HG02973 (cell line): ENCODE measurements around the gene TMEM238.

ENCODE experiments used
- ATAC-seq: cut with Tn5 transposase; IDR thresholded peaks from one replicate; pipeline ENCODE4 v1.9.1; 2021; ENCODE audit warnings: moderate library complexity; ENCODE audit not compliant: unreplicated experiment

The TMEM238 gene

DNA sequence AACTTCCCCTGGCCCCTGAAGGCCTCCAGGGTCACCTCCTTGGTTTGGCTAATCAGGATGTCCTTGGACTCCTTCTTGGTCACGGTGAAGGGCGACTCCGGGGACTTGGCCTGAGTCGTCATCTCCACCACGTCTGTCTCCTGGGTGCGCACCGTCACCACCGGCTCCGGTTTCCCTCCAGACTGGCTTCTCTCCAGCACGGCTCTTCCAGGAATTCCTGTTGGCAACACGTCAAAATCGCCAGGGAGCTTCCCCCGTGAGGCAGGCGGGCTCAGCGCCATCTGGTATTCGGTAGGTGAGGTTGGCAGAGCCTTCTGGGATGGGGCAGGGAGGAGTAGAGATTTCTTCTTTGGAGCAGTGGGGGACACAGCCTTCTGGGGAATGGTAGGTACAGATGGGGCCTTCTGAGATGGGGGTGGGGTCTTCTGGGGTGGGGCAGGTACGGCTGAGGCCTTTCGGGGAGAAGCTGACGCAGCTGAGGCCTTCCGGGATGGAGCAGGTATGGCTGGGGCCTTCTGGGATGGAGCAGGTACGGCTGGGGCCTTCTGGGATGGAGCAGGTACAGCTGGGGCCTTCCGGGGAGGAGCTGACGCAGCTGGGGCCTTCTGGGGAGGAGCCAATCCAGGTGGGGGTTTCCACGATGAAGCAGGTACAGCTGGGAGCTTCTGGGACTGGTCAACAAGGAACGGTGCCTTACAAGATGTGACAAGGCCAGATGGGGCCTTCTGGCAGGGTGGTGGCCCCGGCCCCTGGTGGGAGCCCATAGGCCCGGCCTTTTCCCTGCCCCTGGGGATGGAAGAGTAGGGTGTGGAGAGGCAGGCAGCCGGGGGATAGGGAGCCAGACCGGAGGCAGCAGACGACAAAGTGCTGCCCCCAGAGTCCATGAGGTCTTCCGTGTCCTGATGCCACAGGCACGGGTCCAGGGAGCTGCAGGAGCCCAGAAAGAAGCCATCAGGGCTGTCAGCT, 24.9 kb downstream of the TMEM238 start:
- no peak for ATAC-seq

DNA sequence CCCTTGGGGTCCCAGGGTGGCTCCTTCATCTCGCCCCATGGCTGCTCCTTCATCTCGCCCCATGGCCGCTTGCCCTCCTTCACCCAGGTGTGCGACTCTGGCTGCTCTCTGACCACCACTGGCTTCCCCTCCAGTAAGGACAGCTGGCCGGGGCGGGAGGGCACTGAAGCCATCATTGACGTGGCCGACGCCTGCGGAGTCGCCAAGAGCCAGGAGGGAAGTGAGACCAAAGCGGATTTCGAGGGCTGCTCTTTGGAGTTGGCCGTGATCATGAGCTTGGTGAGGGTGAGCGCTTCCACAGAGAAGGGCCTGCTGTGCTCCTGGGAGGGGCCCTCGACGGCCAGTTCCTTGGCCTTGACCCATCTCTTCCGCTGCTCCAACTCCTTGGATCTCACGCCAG, 25.6 kb downstream of the TMEM238 start:
- ATAC-seq, result no peak

DNA sequence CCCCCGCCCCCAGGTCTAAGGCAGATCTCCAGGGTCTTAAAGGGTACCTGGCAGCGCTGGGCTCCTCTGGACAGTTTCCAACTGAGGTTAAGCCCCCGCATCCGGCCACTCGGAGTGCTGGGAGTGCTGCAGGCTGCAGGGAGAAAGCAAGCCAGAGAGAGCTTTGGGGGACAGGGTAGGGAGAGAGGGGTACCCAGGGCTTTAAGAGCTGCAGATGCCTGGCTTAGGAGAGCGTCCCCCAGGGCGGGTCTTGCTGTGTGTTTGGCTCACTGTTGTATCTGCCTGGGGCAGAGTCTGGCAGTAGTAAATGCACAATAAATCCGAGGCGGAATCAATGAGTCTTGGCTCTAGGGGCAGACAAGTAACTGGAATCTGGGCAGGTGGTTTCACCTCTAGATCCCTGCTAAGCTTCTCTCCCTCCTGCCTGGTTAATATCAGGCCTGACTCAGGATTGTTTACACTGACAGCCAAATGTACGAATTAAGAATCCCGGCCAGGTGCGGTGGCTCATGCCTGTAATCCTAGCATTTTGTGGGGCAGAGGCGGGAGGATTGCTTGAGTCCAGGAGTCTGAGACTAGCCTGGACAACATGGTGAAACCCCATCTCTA, 28.8 kb downstream of the TMEM238 start:
- ATAC-seq, result no peak

DNA sequence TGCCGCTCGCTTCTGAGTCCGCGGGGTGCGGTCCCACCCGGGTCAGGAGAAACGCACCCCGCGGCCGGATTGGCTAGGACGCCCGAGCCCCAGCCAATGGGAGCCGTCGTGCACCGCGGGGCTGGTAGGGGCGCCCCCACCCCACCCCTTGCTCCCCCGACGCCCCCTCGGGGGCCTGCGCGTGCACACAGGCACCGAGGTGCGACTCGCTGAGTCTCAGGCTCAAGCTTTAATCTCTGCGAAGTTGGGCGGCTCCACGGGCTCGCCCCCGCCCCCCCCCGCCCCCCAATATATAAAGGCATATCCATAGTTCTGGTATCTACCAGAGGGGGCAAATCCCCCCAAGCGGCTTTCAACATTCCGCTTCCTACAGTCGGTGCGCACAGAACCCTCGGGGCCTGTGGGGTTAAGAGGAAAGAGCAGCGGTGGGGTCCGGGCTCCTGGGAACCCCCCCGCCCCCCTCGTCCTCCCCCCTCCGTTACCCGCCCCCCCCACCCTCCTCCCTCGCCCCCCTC, 29.3 kb downstream of the TMEM238 start, which contains the start of gene COX6B2:
Gene COX6B2 (minus strand): TSS at position 22 of the 515 bp plus-strand sequence. CDS start 198 bp downstream, outside the sequence.
- ATAC-seq, result no peak

DNA sequence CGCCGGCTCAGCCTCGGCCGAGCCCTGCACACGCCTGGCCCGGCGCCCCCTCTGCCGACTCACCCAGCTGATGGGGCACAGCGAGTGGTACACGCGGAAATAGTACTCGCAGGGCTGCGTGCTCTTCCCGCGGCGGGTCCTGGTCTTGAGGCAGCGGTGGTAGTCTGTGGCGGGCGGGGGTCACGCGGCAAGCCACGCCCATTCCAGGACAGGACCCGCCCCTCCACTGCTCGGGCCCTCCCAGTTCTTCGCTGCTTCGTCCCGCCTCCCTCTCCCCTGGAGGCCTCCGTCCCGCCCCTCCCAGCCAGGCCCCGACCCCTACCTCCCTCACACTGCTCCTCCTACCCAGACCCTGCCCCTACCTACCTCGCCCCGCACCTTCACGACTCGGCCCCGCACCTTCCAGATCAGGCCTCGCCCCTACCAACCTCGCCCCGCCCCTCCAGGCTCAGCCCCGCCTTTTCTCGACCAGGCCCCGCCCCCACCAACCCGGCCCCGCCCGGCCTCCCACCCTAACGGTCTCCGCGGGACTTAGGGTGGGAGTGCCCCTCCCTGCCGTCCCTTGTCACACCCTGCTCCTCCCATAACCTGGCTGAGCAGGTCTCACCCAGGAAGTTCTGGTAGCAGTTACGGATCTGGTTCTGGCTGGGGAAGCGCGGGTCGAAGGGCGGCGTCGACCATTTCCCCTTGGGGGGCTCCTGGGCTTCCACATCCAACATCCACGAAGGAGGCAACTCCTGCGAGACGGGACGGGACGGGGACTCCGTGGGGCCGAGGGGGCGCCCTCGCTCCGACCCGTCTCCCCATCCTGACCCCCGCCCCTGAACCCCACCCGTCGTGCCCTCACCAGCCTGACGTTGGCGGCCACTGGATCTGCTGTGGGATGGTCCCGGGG, 30.0 kb downstream of the TMEM238 start:
- ATAC-seq, result no peak

DNA sequence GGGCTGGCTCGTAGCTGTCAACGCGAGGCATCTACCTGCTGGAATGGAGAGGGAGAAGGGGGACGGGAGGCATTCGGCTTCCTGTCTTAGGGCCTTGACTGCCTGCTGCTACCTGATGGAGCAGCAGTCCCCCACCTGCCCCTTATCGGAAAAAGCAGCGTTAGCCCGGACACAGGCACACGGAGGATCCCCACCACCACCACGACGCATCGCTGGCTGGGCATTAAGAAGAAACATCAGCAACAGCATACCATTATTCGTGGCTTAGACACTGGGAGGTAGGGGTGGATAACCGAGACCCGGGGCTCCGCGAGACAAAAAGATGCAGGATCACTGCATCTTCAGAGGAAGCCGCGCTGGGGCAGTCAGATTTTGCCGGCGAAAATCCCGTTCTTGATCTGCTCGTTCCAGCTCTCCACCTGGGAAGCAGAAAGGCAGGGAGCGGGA, 30.7 kb downstream of the TMEM238 start:
- no peak for ATAC-seq

DNA sequence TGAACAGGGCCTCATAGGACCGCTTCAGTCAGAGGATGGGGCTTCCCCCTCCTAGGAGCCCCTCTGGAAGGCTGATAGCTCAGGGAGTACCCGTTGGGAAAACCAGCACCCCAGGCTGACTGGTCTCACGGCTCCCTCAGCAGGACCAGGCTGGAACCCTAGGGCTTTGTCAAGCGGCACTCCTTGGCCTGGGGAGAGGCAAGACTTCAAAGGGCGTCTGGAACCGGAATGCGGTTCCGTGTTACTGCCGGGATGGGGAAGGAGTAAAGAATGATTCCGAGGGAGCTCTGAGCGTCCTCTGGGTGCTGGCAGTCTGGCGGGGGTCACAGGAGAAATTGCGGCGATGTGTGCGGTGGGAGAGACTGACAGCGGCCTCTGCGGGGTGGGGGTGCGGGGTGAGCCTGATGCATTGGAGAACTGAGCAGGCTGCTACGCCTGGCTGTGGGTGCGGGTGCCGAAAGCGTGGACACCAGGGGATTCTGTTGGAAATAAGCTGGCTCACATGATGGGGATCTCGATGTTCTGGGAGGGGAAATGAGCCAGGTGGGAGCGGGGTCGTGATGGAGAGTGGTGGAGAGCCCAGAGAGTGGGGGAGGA, 31.4 kb downstream of the TMEM238 start:
- ATAC-seq, result no peak

DNA sequence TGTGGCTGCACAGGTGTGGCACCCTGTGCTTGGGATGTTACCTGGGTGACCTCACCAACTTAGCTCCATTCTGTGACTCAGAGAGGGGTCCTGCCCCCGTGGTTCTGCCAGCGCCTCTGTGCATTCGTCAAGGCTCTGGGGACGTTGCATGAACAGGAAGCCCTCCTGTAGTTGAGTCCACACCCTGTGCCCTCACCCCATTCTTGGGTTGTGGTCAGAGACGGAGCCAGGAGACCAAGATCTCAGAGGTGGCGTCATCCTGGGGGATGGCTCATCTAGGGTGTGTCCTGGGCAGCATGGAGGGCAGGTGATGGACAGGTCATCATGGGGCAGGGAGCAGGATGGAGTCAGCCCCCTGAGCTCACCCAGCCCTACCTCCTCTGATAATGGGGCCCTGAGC, 32.1 kb downstream of the TMEM238 start:
- no peak for ATAC-seq

DNA sequence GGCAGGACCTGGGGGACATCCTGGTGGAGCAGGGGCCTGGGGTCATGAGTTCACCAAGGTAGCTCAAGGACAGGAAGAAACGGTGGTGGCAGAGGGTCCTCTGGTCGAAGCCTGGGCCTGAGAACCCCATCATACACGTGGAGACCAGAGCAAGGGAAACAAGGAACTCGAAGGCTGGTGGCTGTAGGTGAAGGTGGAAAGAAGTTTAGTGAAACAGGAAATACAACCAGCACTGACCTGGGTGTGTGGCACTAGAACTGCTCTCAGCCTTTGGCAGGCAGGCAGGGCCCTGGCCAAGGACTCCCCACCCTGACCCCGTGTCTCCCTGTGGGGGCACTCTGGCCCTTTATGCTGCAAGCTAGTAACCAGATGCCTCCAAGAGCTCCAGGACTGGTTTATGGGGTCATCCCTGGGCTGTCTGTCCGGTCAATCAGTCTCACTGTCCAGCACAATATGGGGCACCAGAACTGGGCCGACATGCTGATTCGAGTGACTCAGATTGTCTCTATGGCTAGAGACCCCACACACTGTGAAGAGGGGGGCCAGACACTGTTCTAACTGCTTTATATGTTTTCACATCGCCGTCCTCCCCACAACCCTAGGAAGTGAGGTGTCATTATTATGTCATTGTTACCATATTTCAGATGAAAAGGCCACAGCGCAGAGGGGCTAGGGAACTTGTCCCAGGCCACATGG, 33.3 kb downstream of the TMEM238 start:
- no peak for ATAC-seq

DNA sequence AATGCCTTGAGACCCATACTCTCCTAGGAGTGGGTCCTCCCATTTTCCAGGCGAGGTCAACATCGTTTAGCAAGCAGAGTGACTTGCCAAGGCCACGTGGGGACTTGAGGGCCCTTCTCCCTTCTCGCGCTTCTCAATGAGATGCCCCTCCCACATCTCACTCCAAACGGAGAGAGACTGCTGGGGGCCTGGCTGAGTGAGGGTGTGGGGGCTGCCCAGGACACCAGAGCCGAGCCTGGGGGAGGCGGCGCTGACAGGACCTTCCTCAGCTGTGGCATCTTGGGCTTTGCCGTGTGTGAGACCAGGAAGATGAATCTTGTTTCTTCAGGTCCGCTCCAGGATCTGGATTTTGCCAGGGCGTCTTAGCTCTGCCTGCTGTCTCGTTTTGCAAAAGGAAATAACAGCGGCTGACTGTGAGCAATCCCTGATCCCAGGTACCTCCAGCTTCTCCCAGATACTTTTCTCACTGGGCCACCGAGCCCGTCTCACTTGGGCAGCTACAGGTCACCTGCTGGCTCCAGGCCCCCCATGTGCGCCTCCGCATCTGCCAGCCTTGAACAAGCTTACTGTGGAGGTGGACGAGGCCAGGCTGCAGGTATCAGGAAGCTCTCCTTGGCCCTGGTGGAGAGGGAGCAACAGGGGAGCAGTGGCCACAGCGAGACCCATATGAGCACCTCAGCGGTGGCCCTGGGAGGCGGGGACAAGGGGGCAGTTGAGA, 35.6 kb downstream of the TMEM238 start:
- no peak for ATAC-seq

DNA sequence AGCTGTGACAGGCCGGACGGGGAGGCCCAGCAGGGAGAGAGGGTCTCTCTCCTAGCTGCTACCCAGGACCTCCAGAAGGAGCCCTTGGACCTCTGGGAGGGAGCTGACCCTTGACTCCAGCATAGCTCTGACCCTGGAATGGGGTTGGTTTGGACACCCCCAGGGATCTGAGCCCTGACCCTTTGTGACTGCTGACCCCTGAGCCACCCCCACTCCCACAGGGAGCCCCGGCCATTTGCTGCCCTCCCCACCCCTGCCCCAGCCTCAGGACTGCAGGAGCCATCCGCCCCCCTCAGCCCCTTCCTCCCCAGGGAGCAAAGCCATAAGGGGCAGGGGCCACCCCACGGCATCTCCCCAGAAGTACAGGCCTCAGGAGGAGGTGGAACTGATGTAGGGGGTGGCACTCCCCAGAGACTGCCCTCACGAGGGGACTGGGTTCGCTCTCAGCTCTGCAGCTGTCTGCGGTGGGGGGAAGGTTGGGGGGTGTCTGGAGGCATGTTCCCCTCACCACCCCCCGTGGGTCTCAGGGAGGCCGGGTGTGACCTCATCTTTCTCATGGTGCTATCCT, 36.6 kb downstream of the TMEM238 start:
- no peak for ATAC-seq

DNA sequence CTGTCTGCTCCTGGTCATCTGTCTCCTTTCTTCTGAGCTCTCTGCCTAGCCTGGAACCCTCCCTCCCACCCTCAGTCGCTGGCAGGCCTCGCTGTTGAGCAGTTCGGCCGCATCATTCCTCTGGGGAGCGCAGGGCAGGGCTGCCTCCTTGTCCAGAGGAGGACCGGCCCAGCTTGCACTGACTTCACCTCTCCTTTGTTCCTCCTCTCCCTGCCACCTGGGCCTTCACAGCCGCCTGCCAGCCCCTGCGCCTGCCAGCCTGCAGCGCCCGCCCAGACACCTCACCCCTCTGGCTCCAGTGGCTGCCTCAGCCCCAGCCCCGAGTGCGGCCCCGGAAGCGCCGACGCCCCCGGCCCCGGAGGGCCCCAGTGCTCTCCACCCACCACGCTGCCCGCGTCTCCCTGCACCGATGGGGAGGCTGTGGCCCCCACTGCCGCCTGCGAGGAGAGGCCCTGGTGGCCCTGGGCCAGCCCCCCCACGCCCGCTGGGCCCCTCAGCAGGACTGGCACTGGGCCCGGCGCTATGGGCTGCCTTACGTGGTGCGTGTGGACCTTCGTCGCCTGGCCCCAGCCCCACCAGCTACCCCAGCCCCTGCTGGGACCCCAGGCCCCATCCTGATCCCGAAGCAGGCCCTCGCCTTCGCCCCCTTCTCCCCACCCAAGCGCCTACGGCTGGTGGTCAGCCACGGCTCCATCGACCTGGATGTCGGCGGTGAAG, 37.2 kb downstream of the TMEM238 start:
- ATAC-seq, result no peak

DNA sequence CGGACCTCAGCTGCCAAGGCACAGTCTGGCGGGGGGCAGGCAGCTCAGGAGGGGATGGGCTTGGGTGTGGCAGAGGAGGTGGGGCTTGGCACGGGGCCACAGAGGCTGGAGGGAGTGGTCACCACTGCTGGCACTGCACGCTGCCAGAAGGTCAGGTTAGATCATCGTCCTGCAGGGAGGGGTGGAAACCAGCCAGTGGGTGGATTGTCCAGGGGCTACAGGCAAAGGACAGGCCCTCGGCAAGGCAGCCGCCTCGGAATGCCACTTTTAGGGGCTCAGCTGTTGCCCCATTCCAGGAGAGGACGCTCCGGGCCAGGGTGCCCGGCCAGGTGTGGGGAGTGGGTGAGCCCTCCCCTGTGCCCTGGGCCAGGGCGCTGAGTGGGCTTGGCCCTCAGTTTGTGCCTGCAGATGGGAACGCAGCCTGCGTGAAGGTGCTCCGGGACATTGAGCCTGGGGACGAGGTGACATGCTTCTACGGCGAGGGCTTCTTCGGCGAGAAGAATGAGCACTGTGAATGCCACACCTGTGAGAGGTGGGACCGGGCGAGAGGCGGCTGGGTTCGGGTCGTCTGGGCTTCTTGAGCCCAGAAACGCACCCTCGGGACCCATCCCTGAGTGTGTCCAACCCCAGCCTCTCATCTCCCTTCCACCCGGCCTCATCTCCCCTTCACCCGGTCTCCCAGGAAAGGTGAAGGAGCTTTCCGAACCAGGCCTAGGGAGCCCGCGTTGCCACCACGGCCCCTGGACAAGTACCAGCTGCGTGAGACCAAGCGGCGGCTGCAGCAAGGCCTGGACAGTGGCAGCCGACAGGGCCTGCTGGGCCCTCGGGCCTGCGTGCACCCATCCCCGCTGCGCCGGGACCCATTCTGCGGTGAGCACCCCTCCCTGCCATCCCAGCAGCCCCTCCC, 38.0 kb downstream of the TMEM238 start:
- ATAC-seq, result no peak

DNA sequence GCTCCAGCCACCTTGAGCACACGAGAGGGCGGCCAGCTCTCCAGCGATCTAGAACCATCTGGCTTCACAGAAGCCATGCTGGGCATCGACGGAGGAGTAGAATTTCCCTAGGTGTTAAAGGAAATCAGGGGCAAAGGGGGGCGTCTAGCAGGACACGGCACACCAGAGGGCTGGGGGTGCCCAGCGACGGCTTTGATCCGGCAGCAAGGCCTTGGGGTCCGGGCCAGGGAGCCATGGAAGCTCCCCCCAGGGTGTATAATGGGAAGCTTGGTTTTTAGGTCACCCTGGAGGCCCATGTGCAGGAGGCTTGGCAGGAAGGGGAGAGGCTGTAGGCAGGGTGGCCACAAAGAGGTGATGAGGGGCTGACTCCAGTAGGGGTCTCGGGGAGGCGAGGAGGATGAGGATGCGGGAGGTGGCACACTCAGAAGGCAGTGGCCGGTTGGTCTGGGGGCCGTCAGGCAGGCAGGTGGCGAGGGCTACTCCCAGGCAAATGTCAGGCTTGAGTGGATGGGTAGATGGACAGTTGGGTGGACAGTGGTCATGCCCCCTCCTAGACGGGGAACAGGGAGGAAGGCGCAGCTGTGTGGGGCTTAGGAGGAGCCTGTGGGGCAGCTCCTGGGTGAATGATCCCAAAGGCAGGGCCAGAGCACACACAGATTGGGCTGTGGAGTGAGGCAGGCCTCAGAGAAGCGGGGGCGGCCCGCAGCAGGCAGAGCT, 38.8 kb downstream of the TMEM238 start:
- ATAC-seq, result no peak

DNA sequence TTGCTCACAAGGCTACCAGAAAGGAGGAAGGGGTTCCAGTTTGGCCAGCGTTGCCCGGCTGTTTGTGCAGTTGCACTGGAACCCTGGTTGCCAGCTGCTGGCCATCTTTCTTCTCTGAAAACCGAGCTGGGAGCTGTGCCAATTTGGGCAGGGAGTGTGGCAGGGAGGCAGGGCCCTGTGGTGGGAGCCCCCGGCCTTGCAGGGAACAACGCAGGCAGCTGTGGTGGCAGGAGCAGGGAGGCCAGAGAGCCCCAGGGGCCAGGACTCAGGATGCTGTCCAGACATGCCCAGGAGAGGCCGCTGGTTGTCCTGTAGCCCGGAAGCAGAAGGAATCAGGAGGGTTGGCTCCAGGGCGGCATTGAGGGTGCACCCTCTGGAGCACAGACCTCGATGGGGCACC, 39.6 kb downstream of the TMEM238 start:
- ATAC-seq, result no peak
